ENCODE results near the gene STAMBPL1. TPM values are rescaled to one million over a fixed set of nuclear protein-coding genes. Genes with fewer than 3 reads are reported as not detected.

Gene STAMBPL1
- total RNA-seq, 1 donor from 2014 or later: 6.8 TPM

- no peaks in the 10 kb centered on the region for H3K9me3 ChIP-seq
- no peak for TF ChIP-seq CTCF (IDR thresholded peaks at IDR 0.05)
- DNase-seq (no peak), ATAC-seq (no peak)
- H3K27ac ChIP-seq: no peak overlapping the region
- H3K27me3 ChIP-seq: no peaks in the 10 kb centered on the region
- no peaks in the 10 kb centered on the region for H3K36me3 ChIP-seq
- H3K4me1 ChIP-seq: peaks cover 7% of the 10 kb centered on the region
- no peak overlapping the region for H3K4me3 ChIP-seq
- intact Hi-C loops (cut with DNase I): no loop called here
Observed at GRCh38 chr10:88962336-88962735, 82.3 kb downstream of the STAMBPL1 start.

DNA sequence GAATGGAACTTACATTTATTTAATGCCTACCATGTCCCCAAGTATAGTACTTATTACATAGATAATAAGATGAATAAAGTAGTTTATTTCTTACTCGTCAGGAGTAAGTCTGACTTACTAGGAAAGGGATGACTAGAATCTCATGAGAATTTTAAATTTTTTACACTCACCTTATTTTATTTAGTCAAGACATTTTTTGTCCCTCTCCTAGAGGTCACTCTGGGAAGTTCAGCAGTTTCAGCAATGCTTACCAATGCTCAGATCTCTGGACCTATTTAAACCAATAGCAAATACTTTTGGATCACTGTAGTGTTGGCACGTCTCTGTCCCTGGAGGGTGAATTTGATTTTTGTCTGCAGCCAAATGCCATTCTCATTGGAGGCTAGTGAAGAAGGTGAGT lies 83.3 kb downstream of the STAMBPL1 start:
- Histone ChIP-seq H3K36me3 (no peaks in the 10 kb centered on the region), H3K4me3 (no peak overlapping the region), H3K27ac (no peak overlapping the region), H3K27me3 (no peaks in the 10 kb centered on the region), H3K9me3 (no peaks in the 10 kb centered on the region), H3K4me1 (peaks cover 7% of the 10 kb centered on the region)
- no peak for DNase-seq
- intact Hi-C loops (cut with DNase I): no loop called here
- TF ChIP-seq CTCF (IDR thresholded peaks at IDR 0.05): no peak
- ATAC-seq: no peak

GRCh38 chr10:88964360-88964759 lies 84.3 kb downstream of the STAMBPL1 start:
- Histone ChIP-seq H3K4me1 (peaks cover 7% of the 10 kb centered on the region), H3K27me3 (no peaks in the 10 kb centered on the region), H3K36me3 (no peaks in the 10 kb centered on the region), H3K4me3 (no peak overlapping the region), H3K27ac (no peak overlapping the region), H3K9me3 (no peaks in the 10 kb centered on the region)
- DNase-seq (no peak), ATAC-seq (no peak)
- TF ChIP-seq CTCF (IDR thresholded peaks at IDR 0.05): no peak
- intact Hi-C loops (cut with DNase I): no loop called here

DNA sequence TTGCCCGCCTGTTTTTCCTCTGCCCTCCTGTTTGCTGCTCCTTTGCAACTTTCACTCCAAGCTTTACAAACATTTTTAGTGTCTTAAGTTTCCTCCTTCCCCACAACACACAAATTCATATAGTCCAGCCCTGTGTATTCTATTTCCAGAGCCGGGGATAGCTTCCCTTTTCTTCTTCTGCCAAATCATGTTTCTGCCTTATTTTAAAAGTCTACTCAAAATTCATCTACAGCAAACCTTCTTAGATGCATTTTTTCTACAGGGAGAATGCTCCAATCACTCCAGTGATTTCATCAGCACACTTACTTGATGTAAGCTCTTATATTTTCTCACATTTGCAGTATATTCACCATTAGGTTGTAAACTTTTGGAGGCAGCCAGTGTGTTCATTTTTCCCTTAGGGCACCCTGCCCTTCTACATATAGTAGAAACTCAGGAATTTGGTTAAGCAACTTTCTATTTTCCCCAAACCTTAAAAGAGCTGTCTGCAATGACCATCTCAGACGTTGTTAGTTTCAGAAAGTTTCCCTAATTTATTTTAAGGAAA lies 84.9 kb downstream of the STAMBPL1 start:
- intact Hi-C loops (cut with DNase I): no loop called here
- H3K4me1 ChIP-seq: peaks cover 7% of the 10 kb centered on the region
- DNase-seq (no peak), ATAC-seq (no peak)
- no peaks in the 10 kb centered on the region for H3K27me3 ChIP-seq
- TF ChIP-seq CTCF (IDR thresholded peaks at IDR 0.05): no peak
- H3K4me3 ChIP-seq: no peak overlapping the region
- no peak overlapping the region for H3K27ac ChIP-seq
- H3K36me3 ChIP-seq: no peaks in the 10 kb centered on the region
- H3K9me3 ChIP-seq: no peaks in the 10 kb centered on the region

DNA sequence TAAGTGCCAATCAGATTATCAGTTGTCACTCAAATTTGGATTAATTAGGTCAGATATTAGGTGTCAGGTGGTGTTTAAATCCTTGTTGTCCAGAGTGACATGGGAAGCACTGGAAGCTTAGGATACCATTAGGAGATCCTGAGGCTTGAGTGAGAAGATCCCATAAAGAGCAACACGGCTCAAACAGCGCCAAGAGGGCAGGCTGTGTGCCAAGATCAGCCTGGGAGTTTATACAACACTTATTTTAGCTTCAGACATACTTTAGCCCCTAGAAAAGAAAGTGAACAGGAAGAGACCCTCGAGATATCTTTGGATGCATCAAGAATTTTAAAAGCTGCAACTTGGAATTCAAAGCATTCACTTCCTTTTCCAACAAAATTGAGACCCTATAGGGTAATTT lies 86.8 kb downstream of the STAMBPL1 start:
- H3K9me3 ChIP-seq: no peaks in the 10 kb centered on the region
- intact Hi-C loops (cut with DNase I): no loop called here
- no peak for ATAC-seq
- no peak for DNase-seq
- no peaks in the 10 kb centered on the region for H3K36me3 ChIP-seq
- peaks cover 7% of the 10 kb centered on the region for H3K4me1 ChIP-seq
- no peaks in the 10 kb centered on the region for H3K27me3 ChIP-seq
- H3K27ac ChIP-seq: no peak overlapping the region
- TF ChIP-seq CTCF (IDR thresholded peaks at IDR 0.05): no peak
- H3K4me3 ChIP-seq: no peak overlapping the region

GRCh38 chr10:88968391-88968790 lies 88.3 kb downstream of the STAMBPL1 start:
- no peak for TF ChIP-seq CTCF (IDR thresholded peaks at IDR 0.05)
- Histone ChIP-seq H3K27me3 (no peaks in the 10 kb centered on the region), H3K27ac (no peak overlapping the region), H3K4me1 (peaks cover 7% of the 10 kb centered on the region), H3K9me3 (no peaks in the 10 kb centered on the region), H3K36me3 (no peaks in the 10 kb centered on the region), H3K4me3 (no peak overlapping the region)
- no peak for DNase-seq
- intact Hi-C loops (cut with DNase I): no loop called here
- no peak for ATAC-seq

Data from upper lobe of right lung (tissue), 1 donor.